GM18867 (cell line): ENCODE results near the gene NPAS1.

ENCODE experiments used
- ATAC-seq: cut with Tn5 transposase; IDR thresholded peaks from one replicate; pipeline ENCODE4 v1.9.1; 2021; ENCODE audit warnings: mild to moderate bottlenecking, moderate library complexity; ENCODE audit not compliant: unreplicated experiment

Gene NPAS1

GRCh38 chr19:47018923-47019322 is 714 bp upstream of the NPAS1 start:
- no peak for ATAC-seq

GRCh38 chr19:47020132-47020805 is 632 bp downstream of the NPAS1 start:
- ATAC-seq = no peak

GRCh38 chr19:47020992-47021496 is 1.4 kb downstream of the NPAS1 start:
- no peak for ATAC-seq

- no peak for ATAC-seq
These were observed 2.0 kb downstream of the NPAS1 start for GRCh38 chr19:47021536-47022139.

GRCh38 chr19:47022140-47022536 is 2.5 kb downstream of the NPAS1 start:
- no peak for ATAC-seq

GRCh38 chr19:47022541-47023447 is 3.2 kb downstream of the NPAS1 start:
- no peak for ATAC-seq

- ATAC-seq = no peak
These were observed 3.8 kb downstream of the NPAS1 start for GRCh38 chr19:47023448-47023794.

GRCh38 chr19:47024502-47024901 is 4.9 kb downstream of the NPAS1 start:
- no peak for ATAC-seq

GRCh38 chr19:47026156-47026555 is 6.5 kb downstream of the NPAS1 start:
- ATAC-seq = no peak

GRCh38 chr19:47026889-47027288 is 7.3 kb downstream of the NPAS1 start:
- no peak for ATAC-seq

GRCh38 chr19:47027586-47028088 is 8.0 kb downstream of the NPAS1 start:
- ATAC-seq = no peak

GRCh38 chr19:47028195-47028601 is 8.6 kb downstream of the NPAS1 start:
- no peak for ATAC-seq

- ATAC-seq = no peak
These were observed 12.7 kb downstream of the NPAS1 start for GRCh38 chr19:47032171-47032811.

GRCh38 chr19:47035127-47036096 is 15.8 kb downstream of the NPAS1 start:
- peak; percentile 85 for ATAC-seq

GRCh38 chr19:47036097-47036651 is 16.5 kb downstream of the NPAS1 start:
- ATAC-seq = peak; percentile 31

- ATAC-seq = no peak
These were observed 18.1 kb downstream of the NPAS1 start for GRCh38 chr19:47037766-47038165.

GRCh38 chr19:47039239-47039874 is 19.7 kb downstream of the NPAS1 start:
- ATAC-seq = no peak

GRCh38 chr19:47040869-47041268 is 21.2 kb downstream of the NPAS1 start:
- no peak for ATAC-seq
